HG03025 (cell line): ENCODE measurements around the gene BCAS3.
"Not testable (repeated sequence)": the region's sequence is repeated elsewhere in the genome, so short reads cannot be mapped to it uniquely, and the experiment has no call there.

ENCODE experiments used
- ATAC-seq: cut with Tn5 transposase; IDR thresholded peaks from one replicate; pipeline ENCODE4 v1.9.1; 2021; ENCODE audit warnings: mild to moderate bottlenecking, moderate library complexity; ENCODE audit not compliant: unreplicated experiment, low FRiP score

BCAS3 gene

DNA sequence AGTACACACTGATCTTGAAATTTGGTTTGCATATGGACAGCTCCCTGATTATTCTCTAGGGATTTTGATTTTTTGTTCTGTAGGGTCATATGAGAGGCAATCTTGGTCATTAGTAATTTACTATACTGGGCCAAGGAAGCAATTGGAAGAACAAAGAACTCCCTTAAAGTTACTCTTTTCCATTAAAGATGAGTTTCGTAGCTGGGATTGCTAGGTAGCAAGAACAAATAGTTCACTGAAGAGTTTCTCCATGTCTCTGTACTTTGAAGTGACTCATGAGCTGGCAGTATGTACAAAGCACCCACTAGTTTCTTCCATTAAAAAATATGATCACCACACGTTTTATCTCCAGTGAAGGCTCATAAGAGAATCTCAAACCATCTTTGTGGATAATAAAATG lies 6.2 kb upstream of the BCAS3 start:
- no peak for ATAC-seq

GRCh38 chr17:60674637-60675036 lies 3.0 kb upstream of the BCAS3 start:
- ATAC-seq, result not testable (repeated sequence)

DNA sequence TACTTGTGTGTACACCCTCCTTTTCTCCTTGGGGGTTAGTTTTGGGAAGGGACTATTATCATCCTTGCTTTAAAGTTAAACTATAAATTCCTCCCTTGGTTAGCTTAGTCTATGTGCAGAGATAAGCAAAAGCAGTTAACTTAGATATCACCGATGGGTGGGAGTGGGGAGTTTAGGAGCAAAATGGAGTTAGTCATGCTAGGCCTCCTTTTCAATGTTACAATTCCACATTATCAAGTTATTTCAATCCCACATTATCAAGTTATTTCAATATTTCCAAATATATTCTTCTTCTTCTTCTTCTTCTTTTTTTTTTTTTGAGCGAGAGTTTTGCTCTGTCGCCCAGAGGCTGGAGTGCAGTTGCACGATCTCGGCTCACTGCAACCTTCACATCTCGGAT lies 1.7 kb upstream of the BCAS3 start:
- no peak for ATAC-seq

GRCh38 chr17:60676758-60677307 lies 818 bp upstream of the BCAS3 start:
- no peak for ATAC-seq

DNA sequence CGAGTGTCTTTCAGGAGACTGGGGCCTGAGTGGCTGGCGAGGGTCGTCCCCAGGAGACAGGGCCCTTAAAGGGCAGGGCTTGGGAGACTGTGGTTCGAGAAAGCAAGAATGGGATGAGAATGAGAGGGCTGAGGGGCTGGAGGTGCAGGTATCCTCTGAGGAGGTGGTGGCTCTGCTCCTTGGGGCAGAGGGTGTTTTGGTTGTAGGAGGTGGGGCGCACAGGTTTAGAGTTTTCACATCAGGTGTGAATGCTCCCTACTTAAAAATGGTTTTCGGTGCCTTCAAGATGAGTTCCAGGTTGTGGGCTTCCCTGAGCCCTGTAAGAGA lies 430 bp downstream of the BCAS3 start:
- no peak for ATAC-seq

DNA sequence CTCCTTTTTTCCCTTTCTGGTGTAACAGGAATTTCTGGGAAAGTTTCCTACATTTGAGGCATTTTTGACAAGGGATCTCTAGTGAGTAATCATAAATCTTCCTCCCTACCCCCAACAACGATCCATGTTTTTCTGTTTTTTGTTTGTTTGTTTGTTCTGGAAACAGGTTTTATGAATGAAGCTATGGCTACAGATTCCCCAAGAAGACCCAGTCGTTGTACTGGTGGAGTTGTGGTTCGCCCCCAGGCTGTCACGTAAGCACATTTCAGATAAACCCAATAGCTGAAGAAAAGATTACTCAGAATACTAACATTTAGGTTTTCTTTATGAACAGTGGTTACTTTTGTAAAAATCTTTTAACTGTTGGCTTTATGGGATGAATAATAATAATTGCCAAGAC lies 1.6 kb downstream of the BCAS3 start:
- no peak for ATAC-seq

- ATAC-seq, result no peak
Observed at GRCh38 chr17:60680754-60681153, 3.1 kb downstream of the BCAS3 start.

DNA sequence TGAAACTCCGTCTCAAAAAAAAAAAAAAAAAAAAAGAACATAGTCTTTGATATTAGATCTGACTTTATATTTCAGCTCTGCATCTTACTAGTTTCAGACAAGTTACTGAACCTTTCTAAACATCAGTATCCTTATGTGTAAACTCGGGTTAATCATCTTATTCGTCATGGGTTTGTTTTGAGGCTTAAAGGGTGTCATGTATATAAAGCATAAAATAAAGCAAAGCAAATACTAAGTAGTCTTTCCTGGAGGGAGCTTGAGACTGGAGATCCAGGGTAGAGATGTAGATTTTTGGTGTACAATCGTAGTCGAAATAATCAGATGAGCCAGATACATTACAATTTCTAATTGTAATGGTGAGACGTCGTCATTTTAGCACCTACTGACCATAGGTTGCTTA lies 7.8 kb downstream of the BCAS3 start:
- no peak for ATAC-seq

- no peak for ATAC-seq
Observed at GRCh38 chr17:60695960-60696359, 18.3 kb downstream of the BCAS3 start.

DNA sequence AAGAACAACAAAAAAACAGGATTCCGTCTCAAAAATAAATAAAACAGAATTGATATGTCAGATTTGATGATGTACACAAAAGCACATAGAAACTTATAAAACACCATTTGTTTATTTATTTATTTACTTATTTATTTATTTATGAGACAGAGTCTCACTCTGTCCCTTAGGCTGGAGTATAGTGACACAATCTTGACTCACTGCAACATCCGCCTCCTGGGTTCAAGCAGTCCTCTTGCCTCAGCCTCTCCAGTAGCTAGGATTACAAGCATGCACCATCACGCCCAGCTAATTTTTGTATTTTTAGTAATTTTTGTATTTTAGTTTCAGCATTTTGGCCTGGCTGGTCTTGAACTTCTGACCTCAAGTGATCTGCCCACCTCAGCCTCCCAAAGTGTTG lies 21.4 kb downstream of the BCAS3 start:
- no peak for ATAC-seq

GRCh38 chr17:60704170-60704569 lies 26.5 kb downstream of the BCAS3 start:
- ATAC-seq, result no peak

DNA sequence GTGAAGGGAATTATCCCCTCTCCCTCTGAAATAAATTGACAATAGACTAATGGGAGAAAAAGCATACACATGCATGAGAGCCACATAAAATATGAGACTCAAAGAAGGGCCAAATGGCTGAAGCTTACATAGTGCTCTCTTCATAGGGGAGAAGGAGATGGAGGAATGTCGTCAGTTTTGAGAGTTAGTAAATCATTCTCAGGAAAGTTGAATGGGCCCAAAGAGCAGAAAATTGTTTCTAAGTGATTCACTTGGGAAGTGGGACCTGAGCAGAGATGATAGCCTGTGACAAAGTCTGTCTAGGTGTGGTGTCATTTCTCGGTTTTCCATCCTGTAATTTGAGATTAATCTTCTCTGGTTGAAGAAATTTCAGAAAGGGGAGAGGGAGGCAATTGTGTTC lies 35.0 kb downstream of the BCAS3 start:
- no peak for ATAC-seq

GRCh38 chr17:60713608-60714007 lies 36.0 kb downstream of the BCAS3 start:
- ATAC-seq, result no peak

- no peak for ATAC-seq
Observed at GRCh38 chr17:60716766-60717165, 39.1 kb downstream of the BCAS3 start.

GRCh38 chr17:60717814-60718213 lies 40.2 kb downstream of the BCAS3 start:
- no peak for ATAC-seq

- no peak for ATAC-seq
Observed at GRCh38 chr17:60720763-60721531, 43.3 kb downstream of the BCAS3 start.

GRCh38 chr17:60724647-60725046 lies 47.0 kb downstream of the BCAS3 start:
- no peak for ATAC-seq

DNA sequence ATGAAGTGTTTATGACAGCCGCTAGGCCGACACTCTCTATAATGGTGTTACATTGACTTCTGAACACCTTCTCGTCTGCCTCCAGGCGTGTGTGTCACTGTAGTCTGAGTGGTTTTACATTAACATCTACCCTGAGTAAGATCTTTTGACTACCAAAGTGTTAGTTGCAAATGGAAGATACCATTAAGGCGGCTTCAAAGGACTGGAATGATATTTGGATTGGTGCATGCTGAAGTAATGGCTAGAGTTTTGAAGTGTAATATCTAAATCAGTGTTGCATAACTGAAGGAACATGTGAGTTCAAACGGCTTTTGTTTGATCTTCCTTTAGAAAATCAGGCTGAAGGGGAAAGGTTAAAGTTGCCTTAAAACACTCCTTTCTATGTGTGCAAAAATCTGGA lies 52.2 kb downstream of the BCAS3 start:
- ATAC-seq, result no peak

DNA sequence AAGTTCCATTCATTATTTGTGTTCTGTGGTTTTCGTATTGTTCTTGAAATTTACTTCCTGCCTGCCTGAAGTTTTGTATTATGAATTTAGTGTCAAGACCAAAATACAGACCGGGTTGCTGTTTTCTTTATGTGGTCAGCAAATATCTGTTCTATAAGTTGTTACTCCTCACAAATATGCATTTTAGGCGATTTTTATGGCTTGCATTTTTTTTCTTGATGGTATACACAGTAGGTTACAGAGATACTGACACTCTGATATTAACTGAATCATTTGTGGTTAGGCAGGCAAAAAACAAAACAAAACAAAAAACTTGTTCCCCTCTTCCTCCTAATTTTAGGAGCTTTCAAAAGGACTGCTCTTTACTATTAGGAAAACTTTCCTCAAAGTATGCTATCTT lies 52.6 kb downstream of the BCAS3 start:
- ATAC-seq, result no peak

DNA sequence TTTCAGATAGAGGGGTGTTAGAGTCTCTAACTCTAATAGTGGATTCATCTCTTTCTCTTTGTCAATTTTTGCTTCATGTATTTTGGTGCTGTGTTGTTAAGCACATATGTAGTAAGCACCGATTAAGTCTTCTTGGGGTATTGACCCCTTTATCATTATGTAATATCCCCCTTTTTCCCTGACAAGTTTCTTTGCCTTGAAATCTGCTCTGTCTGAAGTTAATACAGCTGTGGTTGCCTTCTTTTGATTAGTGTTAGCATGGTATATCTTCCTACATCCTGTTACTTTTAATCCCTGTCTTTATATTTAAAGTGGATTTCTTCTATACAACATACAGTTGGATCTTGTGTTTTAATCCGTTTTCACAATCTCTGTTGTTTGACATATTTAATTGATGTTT lies 60.6 kb downstream of the BCAS3 start:
- no peak for ATAC-seq

DNA sequence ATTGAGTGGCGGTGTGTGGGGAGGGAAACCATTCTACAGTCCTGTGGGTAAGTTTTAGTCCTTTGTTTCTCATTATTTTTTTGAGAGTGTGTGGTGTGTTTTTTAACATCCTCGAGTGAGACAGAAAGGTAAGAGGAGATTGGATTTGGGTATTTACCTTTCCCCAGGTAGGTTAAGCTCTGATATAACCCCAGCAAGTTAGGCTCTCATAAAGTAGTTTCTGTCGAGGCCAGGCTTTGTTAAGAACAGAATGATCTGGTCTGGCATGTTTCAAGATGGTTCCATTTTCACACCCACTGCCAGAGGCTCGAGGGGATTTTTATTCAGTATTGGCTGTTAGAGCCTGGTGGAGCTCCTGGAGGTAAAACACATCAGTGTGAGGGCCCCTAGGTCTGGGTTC lies 62.9 kb downstream of the BCAS3 start:
- ATAC-seq, result no peak

GRCh38 chr17:60741031-60741430 lies 63.4 kb downstream of the BCAS3 start:
- ATAC-seq, result no peak

DNA sequence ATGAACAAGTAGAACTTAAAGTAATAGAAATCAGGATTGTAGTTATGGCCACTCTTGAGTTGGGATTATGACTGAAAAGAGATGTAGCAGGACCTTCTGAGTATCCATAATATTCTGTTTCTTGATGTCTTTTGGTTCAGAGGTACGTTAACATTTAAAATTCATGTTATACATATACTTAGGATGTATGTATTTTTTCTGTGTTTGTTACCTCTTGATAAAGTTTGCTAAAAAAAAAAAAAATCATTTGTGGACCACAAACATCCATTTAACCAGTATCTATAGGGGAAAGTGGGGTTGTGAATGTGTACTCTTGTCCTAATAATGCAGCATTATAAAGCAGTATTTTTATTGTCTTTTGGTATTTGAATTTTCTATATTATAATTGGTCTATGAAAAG lies 65.6 kb downstream of the BCAS3 start:
- no peak for ATAC-seq
